Measurements from ENCODE around the gene CACNA1C.
"Not testable (repeated sequence)": the region's sequence is repeated elsewhere in the genome, so short reads cannot be mapped to it uniquely, and the experiment has no call there.

The CACNA1C gene

GRCh38 chr12:2113119-2113912 lies 60.5 kb downstream of the CACNA1C start:
- no peak for DNase-seq

- no peak for DNase-seq
These were observed 61.3 kb downstream of the CACNA1C start for GRCh38 chr12:2114071-2114470.

GRCh38 chr12:2115101-2115845 lies 62.5 kb downstream of the CACNA1C start:
- no peak for DNase-seq

- no peak for DNase-seq
These were observed 64.8 kb downstream of the CACNA1C start for GRCh38 chr12:2117541-2117940.

GRCh38 chr12:2118061-2118460 lies 65.3 kb downstream of the CACNA1C start:
- no peak for DNase-seq

- DNase-seq: no peak
These were observed 65.9 kb downstream of the CACNA1C start for GRCh38 chr12:2118481-2119255.

GRCh38 chr12:2119266-2119665 lies 66.5 kb downstream of the CACNA1C start:
- DNase-seq: no peak

GRCh38 chr12:2120982-2121758 lies 68.4 kb downstream of the CACNA1C start:
- no peak for DNase-seq

- DNase-seq: no peak
These were observed 71.8 kb downstream of the CACNA1C start for GRCh38 chr12:2124466-2125023.

GRCh38 chr12:2125651-2126522 lies 73.1 kb downstream of the CACNA1C start:
- no peak for DNase-seq

- DNase-seq: no peak
These were observed 74.1 kb downstream of the CACNA1C start for GRCh38 chr12:2126676-2127406.

- no peak for DNase-seq
These were observed 76.3 kb downstream of the CACNA1C start for GRCh38 chr12:2129076-2129475.

- not testable (repeated sequence) for DNase-seq
These were observed 83.1 kb downstream of the CACNA1C start for GRCh38 chr12:2135661-2136418.

GRCh38 chr12:2136901-2137300 lies 84.1 kb downstream of the CACNA1C start:
- no peak for DNase-seq

- no peak for DNase-seq
These were observed 84.9 kb downstream of the CACNA1C start for GRCh38 chr12:2137711-2138110.

GRCh38 chr12:2138294-2138693 lies 85.5 kb downstream of the CACNA1C start:
- no peak for DNase-seq

- DNase-seq: no peak
These were observed 86.1 kb downstream of the CACNA1C start for GRCh38 chr12:2138871-2139308.

- no peak for DNase-seq
These were observed 86.9 kb downstream of the CACNA1C start for GRCh38 chr12:2139651-2140050.

- DNase-seq: no peak
These were observed 88.2 kb downstream of the CACNA1C start for GRCh38 chr12:2140858-2141519.

Data from activated CD4-positive, alpha-beta T cell treated with anti-CD3 and anti-CD28 coated beads, Interleukin-2, amount 50 U/mL, for 4 hours (primary cell).